Inferior parietal cortex (tissue), 1 donor: Measurements from ENCODE around the gene BTBD9.

Source experiments
- DNase-seq: peaks from one replicate; pipeline ENCODE4 v3.0.0-alpha.2; 2016; ENCODE audit errors: extremely low spot score

Gene BTBD9

GRCh38 chr6:38162493-38163185 lies 477.1 kb downstream of the BTBD9 start:
- DNase-seq = no peak

- no peak for DNase-seq
Observed at GRCh38 chr6:38161754-38162492, 477.8 kb downstream of the BTBD9 start.

GRCh38 chr6:38161331-38161730 lies 478.4 kb downstream of the BTBD9 start:
- DNase-seq = no peak

DNA sequence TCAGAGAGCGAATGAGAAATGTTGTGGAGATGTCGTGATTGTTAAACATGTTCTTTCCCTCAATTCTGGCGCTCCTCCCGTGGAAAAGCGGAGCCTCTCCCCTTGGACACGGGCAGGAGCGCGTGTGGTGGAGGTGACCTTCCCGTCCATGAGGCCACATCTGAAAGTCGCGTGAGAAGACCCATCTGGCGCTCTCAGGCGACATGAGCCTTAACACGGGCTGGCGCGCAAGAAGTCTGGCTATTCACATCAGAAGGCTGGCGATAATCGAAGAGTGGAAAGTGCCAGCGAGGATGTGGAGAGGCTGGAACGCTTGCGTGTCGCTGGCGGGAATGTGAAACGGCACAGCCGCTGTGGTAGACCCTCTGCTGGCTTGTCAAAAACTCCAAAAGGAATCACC lies 478.9 kb downstream of the BTBD9 start:
- no peak for DNase-seq

DNA sequence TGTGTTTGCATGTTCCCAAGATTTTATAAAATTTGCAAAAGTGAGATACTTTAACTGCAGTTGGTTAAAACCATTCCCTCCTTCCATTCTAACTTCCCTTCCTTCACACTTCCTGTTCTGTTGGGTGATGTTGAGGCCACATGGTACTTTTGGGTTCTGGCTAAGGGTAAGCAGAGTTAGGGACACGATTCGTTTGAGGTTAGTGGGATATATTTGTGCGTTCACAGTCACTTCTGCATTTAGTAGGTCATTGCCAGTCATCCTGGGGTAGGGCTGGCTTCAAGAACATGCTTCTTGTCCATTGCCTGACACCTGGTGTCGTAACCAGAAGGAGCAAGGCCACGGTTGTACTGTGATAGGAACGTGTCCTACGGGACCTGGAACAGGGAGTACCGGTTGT lies 480.1 kb downstream of the BTBD9 start:
- DNase-seq = no peak

DNA sequence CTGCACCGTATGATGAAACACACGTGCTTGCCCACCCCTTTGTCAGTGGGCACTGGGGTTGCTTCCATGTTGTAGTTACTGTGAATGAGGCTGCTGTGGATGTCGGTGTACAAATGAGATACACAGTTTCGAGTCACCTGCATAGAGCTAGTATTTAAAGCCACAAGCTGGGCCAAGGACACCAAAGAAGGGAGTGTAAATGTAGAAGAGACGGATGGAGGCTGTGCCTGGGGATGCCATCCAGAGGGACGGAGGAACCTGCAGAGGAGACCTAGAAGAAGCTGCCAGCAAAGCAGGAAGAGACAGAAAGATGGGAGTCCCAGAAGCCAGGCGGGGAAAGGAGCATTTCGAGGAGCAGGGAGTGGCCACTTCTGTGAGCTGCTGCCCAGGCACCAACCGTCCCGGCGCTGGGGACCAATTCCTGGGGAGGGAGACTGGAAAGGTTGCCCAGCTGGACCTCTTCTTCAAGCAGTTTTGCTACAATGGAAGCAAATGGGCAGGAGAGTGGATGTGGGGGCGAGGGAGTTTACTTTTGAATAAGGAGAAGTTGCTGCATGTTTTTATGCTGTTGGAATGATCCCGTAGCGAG lies 480.9 kb downstream of the BTBD9 start:
- no peak for DNase-seq

- no peak for DNase-seq
Observed at GRCh38 chr6:38157905-38158304, 481.8 kb downstream of the BTBD9 start.

- no peak for DNase-seq
Observed at GRCh38 chr6:38156818-38157565, 482.7 kb downstream of the BTBD9 start.

- DNase-seq = no peak
Observed at GRCh38 chr6:38155621-38156204, 484.0 kb downstream of the BTBD9 start.

- DNase-seq = no peak
Observed at GRCh38 chr6:38155144-38155543, 484.6 kb downstream of the BTBD9 start.

DNA sequence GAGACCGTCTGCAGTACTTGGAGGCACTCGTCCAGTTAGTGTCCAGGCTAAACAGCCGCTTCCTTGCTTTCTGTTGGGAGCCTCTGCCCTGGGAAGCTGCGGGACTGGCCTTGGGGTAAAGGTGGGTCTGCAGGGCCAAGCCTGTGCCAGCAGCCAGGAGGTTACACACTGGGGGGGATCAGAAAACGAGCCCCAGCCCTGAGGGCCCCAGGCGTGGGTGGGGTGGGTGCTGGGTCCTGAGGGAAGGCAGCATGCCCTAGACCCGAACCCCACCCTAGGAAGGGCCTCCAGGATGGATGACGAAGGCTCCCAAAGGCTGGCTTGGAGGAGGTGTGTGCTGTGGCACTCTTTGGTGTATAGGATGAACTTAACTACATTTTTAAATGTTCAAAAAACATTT lies 485.0 kb downstream of the BTBD9 start:
- no peak for DNase-seq

DNA sequence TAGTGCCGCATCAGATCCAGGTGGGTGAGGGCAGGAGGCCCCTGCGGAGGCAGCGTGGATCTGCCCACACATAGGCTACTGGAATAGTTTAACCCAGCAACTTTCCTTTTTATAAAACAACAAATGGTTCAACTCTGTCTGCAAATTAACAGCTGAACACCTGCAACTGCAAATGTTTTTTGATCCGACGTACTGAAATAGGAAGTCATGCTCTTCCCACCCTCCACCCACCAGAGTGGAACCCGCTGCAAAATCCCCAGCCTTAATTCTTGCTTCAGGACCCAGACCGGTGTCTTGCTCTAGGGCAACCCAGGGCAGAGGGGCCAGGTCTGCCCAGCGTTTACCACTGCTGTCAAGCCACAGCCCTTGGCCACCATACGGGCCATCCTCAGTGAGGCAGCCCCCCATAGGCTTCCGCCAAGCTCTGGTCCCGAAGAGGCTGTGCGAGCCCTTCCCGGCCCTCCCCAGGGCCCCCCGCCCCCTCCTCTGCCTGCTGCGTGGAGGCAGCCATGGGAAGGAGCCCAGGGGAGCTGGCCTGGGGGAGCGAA lies 485.9 kb downstream of the BTBD9 start:
- DNase-seq = no peak

GRCh38 chr6:38153076-38153797 lies 486.5 kb downstream of the BTBD9 start:
- DNase-seq = no peak

DNA sequence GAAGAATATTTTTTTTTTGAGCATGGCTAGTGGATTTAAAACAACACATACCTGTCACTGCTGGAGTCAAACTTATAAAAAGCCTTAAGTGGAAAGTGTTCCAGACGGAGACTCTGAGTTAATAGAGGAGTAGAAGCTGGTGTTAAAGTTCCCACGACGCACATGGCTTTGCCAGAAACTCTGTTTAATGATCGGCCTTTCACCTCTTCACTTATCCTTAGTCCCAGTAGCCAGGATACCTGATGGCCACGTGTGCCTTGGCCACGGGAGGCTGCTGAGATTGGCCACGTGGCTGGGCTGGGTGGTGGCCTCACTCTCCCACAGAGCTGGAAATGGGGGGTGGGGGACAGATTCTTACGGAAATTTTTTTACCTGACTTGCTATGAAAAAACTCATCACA lies 487.1 kb downstream of the BTBD9 start:
- no peak for DNase-seq

DNA sequence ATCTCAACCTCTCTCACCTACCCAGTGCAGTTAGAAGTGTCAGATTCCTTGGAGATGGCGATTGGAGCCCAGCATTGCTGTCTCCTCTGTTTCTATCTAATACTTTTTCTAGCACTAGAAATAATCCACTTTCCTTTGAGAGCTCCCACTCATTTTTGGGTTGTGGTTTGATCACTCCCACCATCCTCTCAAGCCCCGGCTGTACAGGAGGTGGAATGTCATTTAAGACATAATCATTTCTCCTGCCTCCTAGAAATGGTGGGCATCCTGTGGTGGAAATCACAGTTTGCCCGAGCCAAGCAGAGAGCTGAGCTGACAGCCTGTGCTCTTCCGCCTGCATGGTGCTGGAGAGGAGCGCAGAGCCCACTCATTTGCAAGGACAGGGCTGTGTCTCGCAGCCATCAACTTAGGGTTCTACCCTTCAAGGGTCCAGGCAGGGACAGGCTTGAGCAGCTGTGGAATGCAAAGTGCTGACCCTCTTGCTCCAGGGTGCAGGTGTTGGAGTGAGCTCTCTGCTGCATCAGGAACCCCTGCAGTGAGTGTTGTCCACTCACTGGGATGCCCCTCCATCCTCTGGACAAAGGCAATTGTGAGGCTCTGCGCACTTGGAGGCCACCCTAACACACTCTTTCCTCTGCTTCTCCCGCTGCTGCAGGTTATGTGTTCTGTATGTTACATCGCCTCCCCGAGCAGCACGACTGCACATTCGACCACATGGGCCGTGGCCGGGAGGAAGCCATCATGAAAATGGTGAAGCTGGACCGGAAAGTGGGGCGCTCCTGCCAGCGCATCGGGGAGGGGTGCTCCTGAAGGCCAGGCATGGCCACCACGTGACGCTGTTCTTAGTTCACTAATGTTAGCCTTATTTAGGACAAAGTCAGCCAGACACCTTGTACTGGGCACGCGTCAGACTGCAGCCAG lies 487.9 kb downstream of the BTBD9 start:
- no peak for DNase-seq

DNA sequence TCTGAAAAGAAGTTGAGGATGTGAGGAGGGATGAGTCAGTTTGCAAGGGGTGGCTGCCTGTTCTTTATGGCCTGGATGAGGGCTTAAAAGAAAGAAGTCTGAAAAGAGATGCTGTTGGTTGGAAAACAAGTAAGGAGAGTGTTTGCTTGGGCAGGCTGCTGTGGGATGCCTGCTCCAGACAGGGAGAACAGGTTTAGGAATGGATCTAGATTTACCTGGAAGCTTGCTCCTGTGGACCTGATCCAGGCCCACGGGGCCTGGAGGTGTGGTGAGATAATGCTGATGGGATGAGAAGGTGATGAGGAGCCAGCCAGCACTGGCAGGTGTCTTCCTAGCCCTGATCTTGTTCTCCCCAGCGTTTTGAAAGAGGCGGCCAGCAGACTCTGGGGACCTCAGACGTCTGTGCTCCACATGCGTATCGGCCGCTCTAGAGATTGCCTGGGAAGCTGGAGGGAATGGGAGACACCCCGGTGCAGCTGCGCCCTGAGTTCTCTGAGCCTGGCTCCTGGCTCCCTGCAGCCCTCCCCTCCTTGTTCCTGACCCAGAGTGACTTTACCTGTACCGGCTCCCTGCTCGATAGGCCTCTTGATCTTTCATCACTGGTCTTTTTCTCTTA lies 488.9 kb downstream of the BTBD9 start:
- no peak for DNase-seq

- DNase-seq = no peak
Observed at GRCh38 chr6:38150021-38150420, 489.7 kb downstream of the BTBD9 start.

GRCh38 chr6:38149531-38149930 lies 490.2 kb downstream of the BTBD9 start:
- DNase-seq = no peak

GRCh38 chr6:38148606-38149005 lies 491.1 kb downstream of the BTBD9 start:
- no peak for DNase-seq

- no peak for DNase-seq
Observed at GRCh38 chr6:38146734-38147027, 493.0 kb downstream of the BTBD9 start.
